K562 (cell line): Measurements from ENCODE around the gene MLLT11. TPM values are rescaled to one million over a fixed set of nuclear protein-coding genes. Genes with fewer than 3 reads are reported as not detected.
A peak's percentile ranks its signal among the peaks of the same experiment; 100 is the strongest.

Experiments used
- DIDO1 ChIP-seq: fragments of 450-650 bp; IDR thresholded peaks from 2 replicates; pipeline ENCODE4 v1.6.1; 2016; ENCODE audit warnings: low read depth, missing biosample characterization, missing genetic modification characterization
- HIVEP1 ChIP-seq: fragments of 250-450 bp; sonication (Bioruptor Pico); IDR thresholded peaks from 2 replicates; pipeline ENCODE4 v1.4.0; 2020; ENCODE audit warnings: mild to moderate bottlenecking
- NR4A1 ChIP-seq, 2 experiments: fragments of 250-450 bp in 1 of 2; fragments of 450-650 bp in 1 of 2; sonication (Bioruptor Pico) in 1 of 2; IDR thresholded peaks; 2 replicates each; pipeline versions ENCODE4 v1.4.0 to v1.6.1; 2016 to 2020; ENCODE audit warnings: mild to moderate bottlenecking in 2 of 2, missing compliant biosample characterization in 1 of 2, missing genetic modification characterization in 1 of 2, moderate library complexity in 1 of 2
- SIN3B ChIP-seq: fragments of 450-650 bp; IDR thresholded peaks from 2 replicates; pipeline ENCODE4 v1.6.1; 2017; ENCODE audit warnings: low read depth, mild to moderate bottlenecking, moderate library complexity
- ZNF717 ChIP-seq: fragments of 250-450 bp; sonication (Bioruptor Pico); IDR thresholded peaks from 2 replicates; pipeline ENCODE4 v1.5.0; 2021
- polyA plus RNA-seq, 8 experiments: library from polyadenylated mRNA; depleted of rRNA in 4 of 8; stranded (reverse) in 5 of 8; unstranded in 3 of 8; fragments of >200 nt; fragmentation: Nextera tagmentation in 2 of 8; fragmentation: Illumina TruSeq in 1 of 8; extraction: Ambion mirVana in 2 of 8; extraction: Trizol in 1 of 8; gene quantifications; 2 replicates each; pipeline versions ENCODE4 v1.2.1 to v1.2.3, GENCODE V29; 2011 to 2014; ENCODE audit warnings: inconsistent platforms in 1 of 8, missing spikeins in 1 of 8
- total RNA-seq, 7 experiments: library from RNA; depleted of rRNA in 6 of 7; stranded (reverse); fragments of >200 nt in 6 of 7; fragmentation: Illumina TruSeq in 2 of 7; extraction: Trizol in 2 of 7; gene quantifications; 2 replicates each; pipeline versions ENCODE4 v1.2.1 to v1.2.3, GENCODE V29; 2011 to 2021; ENCODE audit warnings: low replicate concordance in 1 of 7
- TF ChIP-seq, protein P1 (sequence below), 2 experiments: fragments of 450-650 bp; formaldehyde crosslinking in 1 of 2; IDR thresholded peaks; 2 replicates each; pipeline versions ENCODE4 v1.4.0 to v1.6.1; 2014 to 2020; ENCODE audit warnings: mild to moderate bottlenecking in 2 of 2, borderline replicate concordance in 1 of 2, low read depth in 1 of 2
- TF ChIP-seq, protein P2 (sequence below): sonication (generic); formaldehyde crosslinking; IDR thresholded peaks from 2 replicates; pipeline ENCODE4 v1.8.0; 2022; ENCODE audit warnings: mild to moderate bottlenecking, missing genetic modification reagents, borderline replicate concordance
- TF ChIP-seq, protein P3 (sequence below), 2 experiments: IDR thresholded peaks in 1 of 2; conservative IDR thresholded peaks in 1 of 2; 2 replicates each; pipeline ENCODE4 v1.6.1; 2016; ENCODE audit warnings: low read depth in 2 of 2, mild to moderate bottlenecking in 1 of 2, missing compliant biosample characterization in 1 of 2, missing genetic modification characterization in 1 of 2, moderate library complexity in 1 of 2
- TF ChIP-seq, protein P4 (sequence below): fragments of 450-650 bp; IDR thresholded peaks from 2 replicates; pipeline ENCODE4 v1.6.1; 2018; ENCODE audit not compliant: partially characterized antibody

Gene MLLT11
- total and polyA plus RNA-seq, 9 of the 15 experiments (the other 6 are each of a cell fraction or from before 2014, with no cell fraction given), result 12.1 to 91.0 (median 22.0) TPM

DNA sequence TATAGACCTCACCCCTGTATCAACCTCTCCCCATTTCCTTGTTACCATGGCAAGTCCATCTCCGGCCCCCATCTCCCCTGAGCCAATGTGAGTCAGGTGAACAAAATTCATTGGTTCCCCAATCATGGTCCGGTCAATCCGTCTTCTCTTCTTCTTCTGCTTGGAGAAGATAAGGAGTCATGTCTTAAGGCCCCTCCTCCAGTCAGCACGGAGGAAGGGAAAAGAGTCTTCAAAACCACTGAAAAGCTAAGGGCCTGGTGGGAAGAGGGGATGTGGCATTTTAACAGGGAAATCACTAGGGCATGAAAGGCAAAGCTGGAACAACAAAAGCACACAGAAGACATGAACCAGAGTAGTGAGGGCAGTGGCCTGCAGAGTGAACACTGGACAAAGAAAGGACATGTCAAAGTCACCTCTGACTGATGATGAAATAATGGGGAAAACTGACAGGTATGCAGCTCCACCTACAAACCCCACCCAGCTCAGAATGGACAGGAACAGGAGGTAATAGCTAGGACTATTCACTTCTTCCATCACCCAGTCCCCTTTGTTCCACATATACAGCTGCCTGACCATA lies 5.1 kb upstream of the MLLT11 start (continued):
- TF ChIP-seq, protein P1, sequence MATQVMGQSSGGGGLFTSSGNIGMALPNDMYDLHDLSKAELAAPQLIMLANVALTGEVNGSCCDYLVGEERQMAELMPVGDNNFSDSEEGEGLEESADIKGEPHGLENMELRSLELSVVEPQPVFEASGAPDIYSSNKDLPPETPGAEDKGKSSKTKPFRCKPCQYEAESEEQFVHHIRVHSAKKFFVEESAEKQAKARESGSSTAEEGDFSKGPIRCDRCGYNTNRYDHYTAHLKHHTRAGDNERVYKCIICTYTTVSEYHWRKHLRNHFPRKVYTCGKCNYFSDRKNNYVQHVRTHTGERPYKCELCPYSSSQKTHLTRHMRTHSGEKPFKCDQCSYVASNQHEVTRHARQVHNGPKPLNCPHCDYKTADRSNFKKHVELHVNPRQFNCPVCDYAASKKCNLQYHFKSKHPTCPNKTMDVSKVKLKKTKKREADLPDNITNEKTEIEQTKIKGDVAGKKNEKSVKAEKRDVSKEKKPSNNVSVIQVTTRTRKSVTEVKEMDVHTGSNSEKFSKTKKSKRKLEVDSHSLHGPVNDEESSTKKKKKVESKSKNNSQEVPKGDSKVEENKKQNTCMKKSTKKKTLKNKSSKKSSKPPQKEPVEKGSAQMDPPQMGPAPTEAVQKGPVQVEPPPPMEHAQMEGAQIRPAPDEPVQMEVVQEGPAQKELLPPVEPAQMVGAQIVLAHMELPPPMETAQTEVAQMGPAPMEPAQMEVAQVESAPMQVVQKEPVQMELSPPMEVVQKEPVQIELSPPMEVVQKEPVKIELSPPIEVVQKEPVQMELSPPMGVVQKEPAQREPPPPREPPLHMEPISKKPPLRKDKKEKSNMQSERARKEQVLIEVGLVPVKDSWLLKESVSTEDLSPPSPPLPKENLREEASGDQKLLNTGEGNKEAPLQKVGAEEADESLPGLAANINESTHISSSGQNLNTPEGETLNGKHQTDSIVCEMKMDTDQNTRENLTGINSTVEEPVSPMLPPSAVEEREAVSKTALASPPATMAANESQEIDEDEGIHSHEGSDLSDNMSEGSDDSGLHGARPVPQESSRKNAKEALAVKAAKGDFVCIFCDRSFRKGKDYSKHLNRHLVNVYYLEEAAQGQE (IDR thresholded peaks at IDR 0.05; ENCODE audit: borderline replicate concordance), result no peak
- TF ChIP-seq, protein P1 (CRISPR knock-in tag; IDR thresholded peaks at IDR 0.05; ENCODE audit: low read depth), result no peak
- no peak for TF ChIP-seq ZNF717 (CRISPR knock-in tag)
- TF ChIP-seq, protein P2, sequence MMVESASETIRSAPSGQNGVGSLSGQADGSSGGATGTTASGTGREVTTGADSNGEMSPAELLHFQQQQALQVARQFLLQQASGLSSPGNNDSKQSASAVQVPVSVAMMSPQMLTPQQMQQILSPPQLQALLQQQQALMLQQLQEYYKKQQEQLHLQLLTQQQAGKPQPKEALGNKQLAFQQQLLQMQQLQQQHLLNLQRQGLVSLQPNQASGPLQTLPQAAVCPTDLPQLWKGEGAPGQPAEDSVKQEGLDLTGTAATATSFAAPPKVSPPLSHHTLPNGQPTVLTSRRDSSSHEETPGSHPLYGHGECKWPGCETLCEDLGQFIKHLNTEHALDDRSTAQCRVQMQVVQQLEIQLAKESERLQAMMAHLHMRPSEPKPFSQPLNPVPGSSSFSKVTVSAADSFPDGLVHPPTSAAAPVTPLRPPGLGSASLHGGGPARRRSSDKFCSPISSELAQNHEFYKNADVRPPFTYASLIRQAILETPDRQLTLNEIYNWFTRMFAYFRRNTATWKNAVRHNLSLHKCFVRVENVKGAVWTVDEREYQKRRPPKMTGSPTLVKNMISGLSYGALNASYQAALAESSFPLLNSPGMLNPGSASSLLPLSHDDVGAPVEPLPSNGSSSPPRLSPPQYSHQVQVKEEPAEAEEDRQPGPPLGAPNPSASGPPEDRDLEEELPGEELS (CRISPR knock-in tag), result no peak
- no peak for TF ChIP-seq NR4A1 (CRISPR knock-in tag; IDR thresholded peaks at IDR 0.05)
- TF ChIP-seq NR4A1 (tag; IDR thresholded peaks at IDR 0.05), result no peak
- TF ChIP-seq, protein P3, sequence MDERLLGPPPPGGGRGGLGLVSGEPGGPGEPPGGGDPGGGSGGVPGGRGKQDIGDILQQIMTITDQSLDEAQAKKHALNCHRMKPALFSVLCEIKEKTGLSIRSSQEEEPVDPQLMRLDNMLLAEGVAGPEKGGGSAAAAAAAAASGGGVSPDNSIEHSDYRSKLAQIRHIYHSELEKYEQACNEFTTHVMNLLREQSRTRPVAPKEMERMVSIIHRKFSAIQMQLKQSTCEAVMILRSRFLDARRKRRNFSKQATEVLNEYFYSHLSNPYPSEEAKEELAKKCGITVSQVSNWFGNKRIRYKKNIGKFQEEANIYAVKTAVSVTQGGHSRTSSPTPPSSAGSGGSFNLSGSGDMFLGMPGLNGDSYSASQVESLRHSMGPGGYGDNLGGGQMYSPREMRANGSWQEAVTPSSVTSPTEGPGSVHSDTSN (CRISPR knock-in tag; IDR thresholded peaks at IDR 0.05; ENCODE audit: low read depth), result no peak
- TF ChIP-seq, protein P3 (tag; conservative IDR thresholded peaks at IDR 0.05; ENCODE audit: low read depth), result peak; percentile 64
- TF ChIP-seq HIVEP1 (CRISPR knock-in tag), result no peak
- TF ChIP-seq SIN3B, result no peak
- TF ChIP-seq, protein P4, sequence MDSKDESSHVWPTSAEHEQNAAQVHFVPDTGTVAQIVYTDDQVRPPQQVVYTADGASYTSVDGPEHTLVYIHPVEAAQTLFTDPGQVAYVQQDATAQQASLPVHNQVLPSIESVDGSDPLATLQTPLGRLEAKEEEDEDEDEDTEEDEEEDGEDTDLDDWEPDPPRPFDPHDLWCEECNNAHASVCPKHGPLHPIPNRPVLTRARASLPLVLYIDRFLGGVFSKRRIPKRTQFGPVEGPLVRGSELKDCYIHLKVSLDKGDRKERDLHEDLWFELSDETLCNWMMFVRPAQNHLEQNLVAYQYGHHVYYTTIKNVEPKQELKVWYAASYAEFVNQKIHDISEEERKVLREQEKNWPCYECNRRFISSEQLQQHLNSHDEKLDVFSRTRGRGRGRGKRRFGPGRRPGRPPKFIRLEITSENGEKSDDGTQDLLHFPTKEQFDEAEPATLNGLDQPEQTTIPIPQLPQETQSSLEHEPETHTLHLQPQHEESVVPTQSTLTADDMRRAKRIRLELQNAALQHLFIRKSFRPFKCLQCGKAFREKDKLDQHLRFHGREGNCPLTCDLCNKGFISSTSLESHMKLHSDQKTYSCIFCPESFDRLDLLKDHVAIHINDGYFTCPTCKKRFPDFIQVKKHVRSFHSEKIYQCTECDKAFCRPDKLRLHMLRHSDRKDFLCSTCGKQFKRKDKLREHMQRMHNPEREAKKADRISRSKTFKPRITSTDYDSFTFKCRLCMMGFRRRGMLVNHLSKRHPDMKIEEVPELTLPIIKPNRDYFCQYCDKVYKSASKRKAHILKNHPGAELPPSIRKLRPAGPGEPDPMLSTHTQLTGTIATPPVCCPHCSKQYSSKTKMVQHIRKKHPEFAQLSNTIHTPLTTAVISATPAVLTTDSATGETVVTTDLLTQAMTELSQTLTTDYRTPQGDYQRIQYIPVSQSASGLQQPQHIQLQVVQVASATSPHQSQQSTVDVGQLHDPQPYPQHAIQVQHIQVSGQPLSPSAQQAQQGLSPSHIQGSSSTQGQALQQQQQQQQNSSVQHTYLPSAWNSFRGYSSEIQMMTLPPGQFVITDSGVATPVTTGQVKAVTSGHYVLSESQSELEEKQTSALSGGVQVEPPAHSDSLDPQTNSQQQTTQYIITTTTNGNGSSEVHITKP, result peak; percentile 36
- no peak for TF ChIP-seq DIDO1
